Measurements from ENCODE around the gene KCNN2.

DNA sequence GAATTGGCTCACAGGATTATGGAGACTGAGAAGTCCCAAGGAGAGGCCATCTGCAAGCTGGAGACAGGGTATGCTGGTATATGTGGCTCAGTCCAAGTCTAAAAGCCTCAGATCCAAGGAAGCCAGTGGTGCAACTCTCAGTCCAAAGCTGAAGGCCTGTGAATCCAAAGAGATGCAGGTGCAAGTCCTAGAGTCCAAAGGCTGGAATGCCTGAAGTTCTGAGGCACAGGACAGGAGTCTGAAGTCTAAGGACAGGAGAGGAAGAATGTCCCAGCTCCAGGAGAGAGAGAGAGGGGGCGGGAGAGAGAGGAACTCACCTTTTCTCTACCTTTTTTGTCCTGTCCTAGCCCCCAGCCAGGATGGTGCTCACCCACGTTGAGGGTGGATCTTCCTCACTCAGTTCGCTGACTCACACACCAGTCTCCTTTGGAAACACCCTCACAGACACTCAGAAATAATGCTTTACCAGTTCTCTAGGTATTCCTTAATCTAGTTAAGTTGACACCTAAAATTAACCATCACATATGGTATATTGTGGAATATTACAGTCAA lies 49.6 kb downstream of the KCNN2 start:
- TF ChIP-seq, protein P1, sequence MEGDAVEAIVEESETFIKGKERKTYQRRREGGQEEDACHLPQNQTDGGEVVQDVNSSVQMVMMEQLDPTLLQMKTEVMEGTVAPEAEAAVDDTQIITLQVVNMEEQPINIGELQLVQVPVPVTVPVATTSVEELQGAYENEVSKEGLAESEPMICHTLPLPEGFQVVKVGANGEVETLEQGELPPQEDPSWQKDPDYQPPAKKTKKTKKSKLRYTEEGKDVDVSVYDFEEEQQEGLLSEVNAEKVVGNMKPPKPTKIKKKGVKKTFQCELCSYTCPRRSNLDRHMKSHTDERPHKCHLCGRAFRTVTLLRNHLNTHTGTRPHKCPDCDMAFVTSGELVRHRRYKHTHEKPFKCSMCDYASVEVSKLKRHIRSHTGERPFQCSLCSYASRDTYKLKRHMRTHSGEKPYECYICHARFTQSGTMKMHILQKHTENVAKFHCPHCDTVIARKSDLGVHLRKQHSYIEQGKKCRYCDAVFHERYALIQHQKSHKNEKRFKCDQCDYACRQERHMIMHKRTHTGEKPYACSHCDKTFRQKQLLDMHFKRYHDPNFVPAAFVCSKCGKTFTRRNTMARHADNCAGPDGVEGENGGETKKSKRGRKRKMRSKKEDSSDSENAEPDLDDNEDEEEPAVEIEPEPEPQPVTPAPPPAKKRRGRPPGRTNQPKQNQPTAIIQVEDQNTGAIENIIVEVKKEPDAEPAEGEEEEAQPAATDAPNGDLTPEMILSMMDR (IDR thresholded peaks at IDR 0.05) = no peak
- TF ChIP-seq POLR2A (IDR thresholded peaks at IDR 0.05) = no peak
